GM13976 (cell line): ENCODE results near the gene BAIAP2L1.
"Not testable (repeated sequence)": the region's sequence is repeated elsewhere in the genome, so short reads cannot be mapped to it uniquely, and the experiment has no call there.

Experiments used
- DNase-seq: peaks from one replicate; pipeline ENCODE4 v3.0.0; 2012; ENCODE audit warnings: low spot score
- in situ Hi-C: fragments of 300-500 bp; cut with MboI; formaldehyde crosslinking; loops from one replicate; pipeline ENCODE4 v1.12.0; 2022; ENCODE audit warnings: low sequenced_read_pairs, mixed read lengths, inconsistent platforms; ENCODE audit not compliant: unreplicated experiment
- TF ChIP-seq, protein P1 (sequence below): IDR thresholded peaks from 2 replicates; pipeline ENCODE4 v1.5.1; 2012; ENCODE audit warnings: borderline replicate concordance, mild to moderate bottlenecking; ENCODE audit not compliant: insufficient read depth; ENCODE audit errors: extremely low read depth, missing control alignments, control extremely low read depth

The BAIAP2L1 gene

DNA sequence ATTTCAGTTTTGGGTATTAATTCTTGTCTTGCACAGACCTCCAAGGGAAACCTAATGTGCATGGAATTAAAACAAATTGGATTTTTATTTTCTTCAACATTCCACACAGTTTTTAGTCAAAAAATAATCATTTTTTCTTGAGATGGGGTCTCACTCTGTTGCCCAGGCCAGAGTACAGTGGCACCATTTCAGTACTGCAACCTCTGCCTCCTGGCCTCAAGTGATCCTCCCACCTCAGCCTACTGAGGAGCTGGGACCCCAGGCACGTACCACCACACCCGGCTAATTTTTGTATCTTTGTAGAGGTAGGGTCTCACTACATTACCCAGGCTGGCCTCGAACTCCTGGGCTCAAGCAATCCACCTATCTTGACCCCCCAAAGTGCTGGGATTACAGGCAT lies 4.9 kb downstream of the BAIAP2L1 start:
- TF ChIP-seq, protein P1, sequence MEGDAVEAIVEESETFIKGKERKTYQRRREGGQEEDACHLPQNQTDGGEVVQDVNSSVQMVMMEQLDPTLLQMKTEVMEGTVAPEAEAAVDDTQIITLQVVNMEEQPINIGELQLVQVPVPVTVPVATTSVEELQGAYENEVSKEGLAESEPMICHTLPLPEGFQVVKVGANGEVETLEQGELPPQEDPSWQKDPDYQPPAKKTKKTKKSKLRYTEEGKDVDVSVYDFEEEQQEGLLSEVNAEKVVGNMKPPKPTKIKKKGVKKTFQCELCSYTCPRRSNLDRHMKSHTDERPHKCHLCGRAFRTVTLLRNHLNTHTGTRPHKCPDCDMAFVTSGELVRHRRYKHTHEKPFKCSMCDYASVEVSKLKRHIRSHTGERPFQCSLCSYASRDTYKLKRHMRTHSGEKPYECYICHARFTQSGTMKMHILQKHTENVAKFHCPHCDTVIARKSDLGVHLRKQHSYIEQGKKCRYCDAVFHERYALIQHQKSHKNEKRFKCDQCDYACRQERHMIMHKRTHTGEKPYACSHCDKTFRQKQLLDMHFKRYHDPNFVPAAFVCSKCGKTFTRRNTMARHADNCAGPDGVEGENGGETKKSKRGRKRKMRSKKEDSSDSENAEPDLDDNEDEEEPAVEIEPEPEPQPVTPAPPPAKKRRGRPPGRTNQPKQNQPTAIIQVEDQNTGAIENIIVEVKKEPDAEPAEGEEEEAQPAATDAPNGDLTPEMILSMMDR, result no peak
- in situ Hi-C loops, result loop anchor here (10.0 kb wide), 1 partner anchor 91 kb away; no protein-coding TSS in a partner anchor
- no peak for DNase-seq

DNA sequence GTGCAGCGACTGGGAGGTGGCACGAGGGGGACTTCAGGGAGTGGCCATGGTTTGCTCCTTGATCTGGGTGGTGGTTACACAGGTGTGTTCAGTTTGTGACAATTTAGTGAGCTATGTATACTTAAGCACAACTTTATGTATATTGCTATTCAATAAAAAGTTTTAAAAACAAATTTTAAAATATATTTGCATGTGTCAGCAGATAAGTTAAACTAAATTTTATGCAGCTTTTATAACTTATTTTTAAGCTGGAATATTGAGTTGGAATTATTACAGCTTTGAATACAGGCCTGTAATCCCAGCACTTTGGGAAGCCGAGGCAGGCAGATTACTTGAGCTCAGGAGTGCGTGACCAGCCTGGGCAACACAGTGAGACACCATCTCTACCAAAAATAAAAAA lies 5.4 kb downstream of the BAIAP2L1 start:
- in situ Hi-C loops, result loop anchor here (10.0 kb wide), 1 partner anchor 91 kb away; no protein-coding TSS in a partner anchor
- no peak for DNase-seq
- TF ChIP-seq, protein P1, result no peak

DNA sequence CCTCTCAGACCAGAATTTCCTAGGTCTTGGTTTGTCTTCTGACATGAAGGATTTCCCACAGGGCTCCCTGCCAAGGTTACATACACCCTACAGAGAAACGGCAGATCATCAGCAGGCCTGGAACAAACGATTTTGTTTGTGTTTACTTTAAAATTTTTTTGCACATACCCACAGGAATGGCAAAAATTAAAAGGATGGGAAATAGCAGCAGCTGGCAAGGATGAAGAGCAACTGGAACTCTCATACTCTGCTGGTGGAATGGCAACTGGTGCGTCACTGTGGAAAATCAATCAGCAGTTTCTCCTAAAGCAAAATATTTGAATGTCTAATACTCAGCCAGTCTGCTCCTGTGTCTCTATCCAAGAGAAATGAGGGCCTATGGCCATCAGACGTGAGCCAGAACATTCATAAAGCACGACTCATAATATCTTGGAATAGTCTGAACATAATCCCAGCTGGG lies 6.5 kb downstream of the BAIAP2L1 start:
- TF ChIP-seq, protein P1, result no peak
- DNase-seq, result no peak
- in situ Hi-C loops, result loop anchor here (10.0 kb wide), 1 partner anchor 90 kb away; no protein-coding TSS in a partner anchor

DNA sequence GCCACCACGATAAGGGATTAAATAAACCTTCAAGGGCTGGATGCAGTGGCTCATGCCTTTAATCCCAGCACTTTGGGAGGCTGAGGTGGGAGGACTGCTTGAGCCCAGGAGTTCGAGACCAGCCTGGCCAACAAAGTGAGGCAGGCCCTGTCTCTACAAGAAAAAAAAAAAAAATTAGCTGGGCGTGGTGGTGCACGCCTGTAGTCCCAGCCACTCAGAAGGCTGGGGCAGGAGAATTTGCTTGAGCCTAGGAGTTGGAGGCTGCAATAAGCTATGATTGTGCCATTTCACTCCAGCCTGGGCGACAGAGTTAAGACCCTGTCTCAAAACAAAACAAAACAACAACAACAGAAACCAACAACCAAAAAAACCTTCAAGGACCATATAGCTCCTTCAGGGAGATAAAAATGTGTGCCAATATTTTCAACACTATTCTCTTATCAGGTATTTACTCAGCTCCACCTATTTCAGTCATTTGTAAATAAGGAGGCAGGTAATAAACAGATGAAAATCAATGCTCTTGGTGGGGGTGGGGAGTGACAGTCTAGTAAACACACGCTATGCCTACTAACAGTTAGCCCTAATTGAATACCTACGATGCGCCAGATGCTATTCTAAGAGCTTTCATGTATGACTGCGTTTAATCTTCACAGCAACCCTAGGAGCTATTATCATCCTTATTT lies 13.2 kb downstream of the BAIAP2L1 start:
- DNase-seq, result no peak
- TF ChIP-seq, protein P1, result no peak
- in situ Hi-C loops, result no loop called here

DNA sequence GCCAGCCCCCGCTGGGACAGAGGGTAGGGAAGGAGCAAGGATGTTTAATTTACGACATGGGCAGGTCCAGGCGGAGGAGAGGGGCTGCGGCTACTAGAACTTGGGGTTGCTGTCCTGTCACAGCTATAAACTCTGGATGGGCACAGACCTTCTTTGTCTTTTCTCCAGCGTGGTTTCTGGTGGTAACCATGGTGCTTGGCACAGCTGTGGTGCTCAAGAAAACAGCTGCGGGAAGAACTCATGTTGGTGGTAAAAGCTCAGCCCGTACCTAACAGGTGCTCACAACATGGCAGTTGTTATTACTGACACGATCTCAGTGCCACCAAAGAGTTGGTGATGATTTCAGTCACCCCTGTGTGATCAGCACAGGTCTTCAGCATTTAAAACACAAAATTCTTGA lies 13.8 kb downstream of the BAIAP2L1 start:
- in situ Hi-C loops, result no loop called here
- TF ChIP-seq, protein P1, result no peak
- no peak for DNase-seq

DNA sequence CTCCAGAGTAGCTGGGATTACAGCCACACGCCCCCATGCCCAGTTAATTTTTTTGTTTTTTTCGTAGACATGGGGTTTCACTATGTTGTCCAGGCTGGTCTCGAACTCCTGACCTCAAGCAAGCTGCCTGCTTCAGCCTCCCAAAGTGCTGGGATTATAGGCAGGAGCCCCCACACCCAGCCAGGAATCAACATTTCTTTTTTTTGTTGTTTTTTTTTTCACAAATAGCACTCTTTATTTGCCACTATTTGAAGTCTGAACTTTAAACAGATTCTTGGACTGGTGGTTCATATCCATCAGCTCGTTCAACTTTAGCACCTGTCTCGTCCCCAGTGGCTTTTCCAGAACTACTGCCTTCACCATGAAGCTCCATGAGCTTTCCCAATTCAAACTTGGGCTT lies 15.4 kb downstream of the BAIAP2L1 start:
- in situ Hi-C loops, DNase-seq: not testable (repeated sequence)

DNA sequence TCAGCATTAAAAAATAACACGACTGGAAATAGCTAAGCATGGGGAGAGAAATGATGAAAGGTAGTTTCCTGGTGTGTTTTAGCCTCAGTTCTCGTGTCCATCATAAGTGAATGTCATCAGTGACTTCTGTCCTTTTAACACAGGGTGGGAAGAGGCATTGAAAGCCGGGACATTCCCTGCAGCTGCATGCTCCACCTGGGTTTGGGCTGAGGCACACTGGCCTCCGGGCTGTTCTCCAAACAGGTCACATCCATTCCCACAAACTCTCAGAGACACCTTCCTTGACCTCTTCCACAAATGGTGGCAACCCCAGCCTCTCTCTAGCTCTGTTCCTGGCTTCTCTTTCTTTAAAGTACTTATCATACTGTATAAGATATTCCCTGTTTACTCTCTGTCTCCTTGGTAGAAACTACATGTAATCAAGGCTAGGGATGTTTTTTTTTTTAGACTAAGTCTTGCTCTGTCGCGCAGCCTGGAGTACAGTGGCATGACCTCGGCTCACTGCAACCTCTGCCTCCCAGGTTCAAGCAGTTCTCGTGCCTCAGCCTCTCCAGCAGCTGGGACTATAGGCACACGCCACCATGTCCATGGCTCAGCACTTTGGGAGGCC lies 22.6 kb downstream of the BAIAP2L1 start:
- in situ Hi-C loops, result no loop called here
- no peak for DNase-seq
- TF ChIP-seq, protein P1, result no peak
